Endothelial cell of umbilical vein (primary cell): ENCODE measurements around the gene FAM118A.

ENCODE experiments used
- CTCF ChIP-seq, 2 donors: IDR thresholded peaks; 1 replicate in 1 of 2; 2 replicates in 1 of 2; pipeline ENCODE4 v1.5.1; 2011; ENCODE audit warnings: low read length in 2 of 2, mild to moderate bottlenecking in 2 of 2, moderate library complexity in 2 of 2, control low read depth in 1 of 2, inconsistent platforms in 1 of 2, low read depth in 1 of 2; ENCODE audit not compliant: insufficient read depth in 1 of 2; ENCODE audit errors: extremely low read depth in 1 of 2
- EZH2 ChIP-seq: IDR thresholded peaks from 2 replicates; pipeline ENCODE4 v1.6.1; 2012; ENCODE audit warnings: borderline replicate concordance, low read depth, mild to moderate bottlenecking, moderate library complexity, low read length, inconsistent platforms; ENCODE audit not compliant: severe bottlenecking
- MAX ChIP-seq: IDR thresholded peaks from 2 replicates; pipeline ENCODE4 v1.6.1; 2011; ENCODE audit not compliant: insufficient read depth, insufficient read length
- MYC ChIP-seq: IDR thresholded peaks from one replicate; pipeline ENCODE4 v1.6.1; 2011; ENCODE audit warnings: mild to moderate bottlenecking, low read depth, low read length
- POLR2A ChIP-seq: IDR thresholded peaks from 2 replicates; pipeline ENCODE4 v1.6.1; 2012; ENCODE audit warnings: low read depth, mild to moderate bottlenecking, control low read depth, low read length
- POLR2AphosphoS5 ChIP-seq: IDR thresholded peaks from 2 replicates; pipeline ENCODE4 v1.6.1; 2012; ENCODE audit warnings: low read depth, mild to moderate bottlenecking, control low read depth, low read length, moderate library complexity; ENCODE audit not compliant: insufficient read depth

GRCh38 chr22:45316796-45317526, 7.2 kb downstream of the FAM118A start:
- TF ChIP-seq CTCF (IDR thresholded peaks at IDR 0.05; ENCODE audit: extremely low read depth in 1 of 2, insufficient read depth in 1 of 2, low read depth in 1 of 2, low read length in 2 of 2) (no peak), POLR2A (no peak), POLR2AphosphoS5 (no peak), MAX (no peak), EZH2 (no peak), MYC (no peak)
